Astrocyte of the hippocampus (primary cell): ENCODE results near the gene TUBB3.
A peak's percentile ranks its signal among the peaks of the same experiment; 100 is the strongest.
"Not testable (repeated sequence)": the region's sequence is repeated elsewhere in the genome, so short reads cannot be mapped to it uniquely, and the experiment has no call there.

Experiments
- DNase-seq: peaks from one replicate; pipeline ENCODE4 v3.0.0; 2011; ENCODE audit warnings: low read depth, low spot score

The TUBB3 gene

GRCh38 chr16:89900885-89901284, 22.3 kb upstream of the TUBB3 start:
- no peak for DNase-seq

- DNase-seq = no peak
Observed at GRCh38 chr16:89902980-89903379, 20.2 kb upstream of the TUBB3 start.

GRCh38 chr16:89903908-89904515, 19.1 kb upstream of the TUBB3 start:
- no peak for DNase-seq

GRCh38 chr16:89904606-89905510, 18.3 kb upstream of the TUBB3 start:
- DNase-seq = no peak

GRCh38 chr16:89905511-89906139, 17.5 kb upstream of the TUBB3 start:
- DNase-seq = no peak

GRCh38 chr16:89906140-89907025, 16.8 kb upstream of the TUBB3 start:
- DNase-seq = no peak

GRCh38 chr16:89907055-89907814, 15.9 kb upstream of the TUBB3 start:
- no peak for DNase-seq

- no peak for DNase-seq
Observed at GRCh38 chr16:89908236-89908635, 14.9 kb upstream of the TUBB3 start.

GRCh38 chr16:89909777-89910716, 13.1 kb upstream of the TUBB3 start:
- DNase-seq = peak; percentile 90

- DNase-seq = no peak
Observed at GRCh38 chr16:89910717-89911354, 12.3 kb upstream of the TUBB3 start.

GRCh38 chr16:89911375-89911774, 11.8 kb upstream of the TUBB3 start:
- DNase-seq = no peak

- no peak for DNase-seq
Observed at GRCh38 chr16:89912143-89912542, 11.0 kb upstream of the TUBB3 start.

- DNase-seq = no peak
Observed at GRCh38 chr16:89912627-89913026, 10.5 kb upstream of the TUBB3 start.

GRCh38 chr16:89913408-89914387, 9.4 kb upstream of the TUBB3 start:
- DNase-seq = no peak

- not testable (repeated sequence) for DNase-seq
Observed at GRCh38 chr16:89914642-89915285, 8.4 kb upstream of the TUBB3 start.

- DNase-seq = no peak
Observed at GRCh38 chr16:89915303-89916232, 7.6 kb upstream of the TUBB3 start.
